VCaP (cell line): ENCODE measurements around the gene RPUSD1.
"Not testable (repeated sequence)": the region's sequence is repeated elsewhere in the genome, so short reads cannot be mapped to it uniquely, and the experiment has no call there.

Experiments
- H3K27ac ChIP-seq: fragments of 450-650 bp; 2 replicates; pipeline ENCODE4 v1.5.1; 2017
- TF ChIP-seq, protein P1 (sequence below): fragments of 450-650 bp; conservative IDR thresholded peaks from 2 replicates; pipeline ENCODE4 v1.5.1; 2017; ENCODE audit warnings: mild to moderate bottlenecking, moderate library complexity

Gene RPUSD1, protein sequence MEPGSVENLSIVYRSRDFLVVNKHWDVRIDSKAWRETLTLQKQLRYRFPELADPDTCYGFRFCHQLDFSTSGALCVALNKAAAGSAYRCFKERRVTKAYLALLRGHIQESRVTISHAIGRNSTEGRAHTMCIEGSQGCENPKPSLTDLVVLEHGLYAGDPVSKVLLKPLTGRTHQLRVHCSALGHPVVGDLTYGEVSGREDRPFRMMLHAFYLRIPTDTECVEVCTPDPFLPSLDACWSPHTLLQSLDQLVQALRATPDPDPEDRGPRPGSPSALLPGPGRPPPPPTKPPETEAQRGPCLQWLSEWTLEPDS

DNA sequence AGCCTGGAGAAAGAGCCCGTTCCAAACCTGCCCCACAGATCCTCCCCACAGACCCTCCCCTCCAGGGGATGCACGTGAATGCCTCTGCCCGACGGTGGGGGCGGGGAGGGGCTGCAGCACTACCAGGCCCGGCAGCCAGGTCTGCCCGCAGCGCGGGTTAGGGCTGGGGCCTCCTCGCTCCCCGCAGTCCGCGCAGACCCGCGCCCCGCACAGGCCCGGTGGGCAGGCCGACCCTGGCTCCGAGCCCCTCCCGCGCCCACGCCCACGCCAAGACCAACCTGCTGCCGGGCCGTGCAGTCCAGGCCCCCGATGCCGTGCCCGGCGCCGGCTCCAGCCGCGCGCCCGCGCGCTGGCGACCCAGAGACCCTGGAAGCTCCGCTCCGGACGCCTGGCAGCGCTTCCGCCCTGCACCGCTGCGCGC lies at the start of gene RPUSD1:
Gene RPUSD1, minus strand, starts transcription at position 404 of the 421 bp plus-strand sequence. CDS start 644 bp downstream, outside the sequence.
- H3K27ac ChIP-seq, result peak within 1 kb of the TSS; percentile 73
- TF ChIP-seq, protein P1, sequence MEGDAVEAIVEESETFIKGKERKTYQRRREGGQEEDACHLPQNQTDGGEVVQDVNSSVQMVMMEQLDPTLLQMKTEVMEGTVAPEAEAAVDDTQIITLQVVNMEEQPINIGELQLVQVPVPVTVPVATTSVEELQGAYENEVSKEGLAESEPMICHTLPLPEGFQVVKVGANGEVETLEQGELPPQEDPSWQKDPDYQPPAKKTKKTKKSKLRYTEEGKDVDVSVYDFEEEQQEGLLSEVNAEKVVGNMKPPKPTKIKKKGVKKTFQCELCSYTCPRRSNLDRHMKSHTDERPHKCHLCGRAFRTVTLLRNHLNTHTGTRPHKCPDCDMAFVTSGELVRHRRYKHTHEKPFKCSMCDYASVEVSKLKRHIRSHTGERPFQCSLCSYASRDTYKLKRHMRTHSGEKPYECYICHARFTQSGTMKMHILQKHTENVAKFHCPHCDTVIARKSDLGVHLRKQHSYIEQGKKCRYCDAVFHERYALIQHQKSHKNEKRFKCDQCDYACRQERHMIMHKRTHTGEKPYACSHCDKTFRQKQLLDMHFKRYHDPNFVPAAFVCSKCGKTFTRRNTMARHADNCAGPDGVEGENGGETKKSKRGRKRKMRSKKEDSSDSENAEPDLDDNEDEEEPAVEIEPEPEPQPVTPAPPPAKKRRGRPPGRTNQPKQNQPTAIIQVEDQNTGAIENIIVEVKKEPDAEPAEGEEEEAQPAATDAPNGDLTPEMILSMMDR, result no peak

DNA sequence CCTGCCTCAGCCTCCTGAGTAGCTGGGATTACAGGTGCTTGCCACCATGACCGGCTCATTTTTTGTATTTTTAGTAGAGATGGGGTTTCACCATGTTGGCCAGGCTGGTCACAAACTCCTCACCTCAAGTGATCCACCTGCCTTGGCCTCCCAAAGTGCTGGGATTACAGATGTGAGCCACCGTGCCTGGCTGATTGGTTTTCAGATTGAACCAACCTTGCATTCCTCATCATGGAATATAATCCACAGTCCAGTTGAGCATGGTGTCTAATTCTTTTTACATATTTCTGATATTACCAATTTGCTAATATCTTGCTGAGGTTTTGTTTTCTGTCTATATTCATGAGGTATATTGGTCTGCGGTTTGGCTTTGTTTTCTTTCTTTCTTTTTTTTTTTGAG lies 48.6 kb upstream of the RPUSD1 start:
- H3K27ac ChIP-seq, result not testable (repeated sequence)

DNA sequence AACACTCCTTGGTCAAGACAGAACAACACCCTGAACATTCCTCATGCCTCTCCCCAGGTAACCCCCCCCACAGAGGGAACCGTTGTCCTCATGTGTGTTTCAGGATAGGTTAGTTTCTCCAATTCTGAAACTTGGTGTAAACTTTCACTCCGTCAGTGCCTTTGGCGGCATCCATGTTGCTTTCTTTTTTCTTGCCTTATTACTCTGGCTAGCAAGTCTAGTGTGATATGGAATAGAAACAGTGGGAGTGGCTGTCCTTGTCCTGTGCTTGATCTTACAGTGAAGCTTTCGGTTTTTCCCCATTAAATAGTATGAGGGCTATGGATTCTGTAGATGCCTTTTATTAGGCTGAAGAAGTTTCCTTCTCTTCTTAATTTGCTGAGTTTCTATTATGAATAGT lies 48.0 kb upstream of the RPUSD1 start:
- TF ChIP-seq, protein P1, result no peak
- H3K27ac ChIP-seq, result no peak overlapping the region

DNA sequence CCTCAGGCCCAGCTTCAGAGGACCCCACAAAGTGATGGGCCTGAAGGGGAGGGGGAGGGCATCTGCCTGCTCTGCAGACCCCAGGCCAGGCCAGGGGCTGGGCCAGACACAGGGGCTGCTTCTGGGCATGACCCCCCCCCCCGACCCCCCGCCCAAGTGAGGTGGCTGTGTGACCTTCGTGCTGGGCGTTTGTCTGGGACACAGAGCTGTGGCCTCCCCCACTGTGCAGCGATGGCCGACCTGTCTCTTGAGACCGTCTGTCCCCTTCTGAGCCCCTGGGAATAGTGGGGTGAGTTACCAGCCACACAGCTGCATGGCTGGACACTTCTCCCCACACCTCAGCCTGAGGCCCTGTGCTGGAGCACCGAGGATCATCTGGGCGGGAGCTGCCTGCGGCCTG lies 47.2 kb upstream of the RPUSD1 start:
- TF ChIP-seq, protein P1, result no peak

DNA sequence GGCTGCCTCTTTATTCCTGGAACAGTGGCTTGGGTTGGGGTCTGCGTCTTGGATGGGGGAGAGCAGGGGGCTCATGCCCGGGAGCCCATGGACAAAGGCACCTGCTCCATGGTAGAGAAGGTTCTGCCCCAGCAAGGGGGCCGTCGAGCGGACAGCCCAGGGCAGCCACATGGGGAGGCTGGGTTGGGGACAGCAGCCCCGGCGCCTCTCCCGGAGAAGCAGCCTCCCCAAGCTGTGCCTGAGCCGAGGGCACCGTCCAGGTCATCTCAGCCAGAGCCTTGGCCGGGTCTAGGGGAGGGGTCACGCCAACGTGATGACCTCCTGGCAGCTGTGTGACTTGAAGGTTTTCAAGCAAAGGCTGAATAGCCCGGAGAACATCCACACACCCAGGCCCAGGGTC lies 45.2 kb upstream of the RPUSD1 start:
- no peak overlapping the region for H3K27ac ChIP-seq
- TF ChIP-seq, protein P1, result no peak

More for the DNA sequence above, 47.2 kb upstream of the RPUSD1 start:
- no peak overlapping the region for H3K27ac ChIP-seq

DNA sequence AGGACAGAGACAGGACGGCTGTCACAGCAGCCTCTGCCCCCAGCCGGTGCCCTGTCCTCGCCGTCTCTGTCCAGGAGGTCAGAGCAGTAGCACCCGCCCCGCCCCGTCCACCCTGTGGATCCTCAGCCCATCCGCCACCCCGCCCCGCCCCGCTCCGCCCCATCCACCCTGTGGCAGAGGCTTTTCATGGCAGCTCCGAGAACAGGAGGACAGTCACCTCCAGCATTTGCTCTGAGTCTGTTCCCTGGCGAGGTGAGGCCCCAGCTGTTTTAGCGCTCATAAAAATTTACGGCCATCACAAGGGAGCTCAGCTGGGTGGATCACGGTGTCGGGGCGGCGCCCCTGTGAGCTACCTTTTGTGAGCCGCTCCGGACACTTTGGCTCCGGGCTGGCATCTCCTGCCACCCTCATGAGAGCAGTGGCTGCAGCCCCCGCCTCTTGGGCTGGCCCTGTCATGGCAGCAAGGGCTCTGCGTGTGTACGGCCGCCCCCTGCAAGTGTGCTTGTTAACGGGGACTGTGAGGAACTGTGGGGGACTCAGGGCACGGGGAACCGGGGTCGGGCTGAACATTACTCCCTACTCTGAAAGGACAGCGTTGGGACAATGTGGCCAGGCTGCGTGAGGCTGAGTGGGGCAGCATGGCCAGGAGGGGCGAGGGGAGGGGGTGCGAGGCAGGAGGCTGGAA lies 44.6 kb upstream of the RPUSD1 start:
- no peak overlapping the region for H3K27ac ChIP-seq
- TF ChIP-seq, protein P1, result no peak

DNA sequence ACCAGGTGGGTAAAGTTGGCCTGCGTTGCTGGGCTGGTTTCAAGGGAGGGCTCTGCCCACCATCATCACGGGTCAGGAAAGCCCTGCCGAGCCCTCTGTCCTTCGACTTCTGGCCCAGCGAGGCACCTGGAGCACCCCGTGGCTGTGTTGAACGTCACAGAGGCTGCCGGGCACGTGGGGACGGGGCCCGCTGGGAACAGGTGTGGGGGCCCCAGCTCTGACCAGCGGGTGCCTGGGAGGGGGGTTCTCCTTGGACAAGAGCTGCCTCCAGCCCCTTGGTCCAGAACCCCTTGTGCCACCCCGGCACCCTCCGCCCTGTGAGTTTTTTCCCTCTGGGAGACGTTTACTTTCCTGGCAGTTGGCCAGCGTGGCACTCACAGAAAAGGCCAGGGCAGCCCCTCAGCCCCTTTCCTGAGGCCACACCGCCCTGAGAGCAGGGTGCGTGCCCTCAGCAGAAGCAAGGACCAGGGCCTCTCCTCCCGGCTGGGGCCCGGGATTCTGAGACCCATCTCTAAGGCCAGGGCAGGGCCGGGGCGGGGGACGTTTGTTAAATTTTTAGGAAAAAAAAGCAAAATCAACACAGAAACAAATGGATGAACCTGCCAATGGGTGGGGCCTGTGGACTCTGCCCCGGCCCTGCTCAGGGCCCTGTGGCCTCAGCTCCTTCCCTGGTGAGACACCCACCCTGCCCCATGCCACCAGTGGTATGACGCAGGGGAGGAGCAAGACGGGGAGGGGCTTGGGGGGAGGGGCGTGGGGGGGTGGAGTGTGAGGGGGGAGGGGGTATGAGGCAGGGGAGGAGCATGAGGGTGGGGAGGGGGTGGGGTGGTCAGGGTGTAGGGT lies 43.6 kb upstream of the RPUSD1 start:
- TF ChIP-seq, protein P1, result no peak
- H3K27ac ChIP-seq, result no peak overlapping the region
